ENCODE data around the gene LGR4.

DNA sequence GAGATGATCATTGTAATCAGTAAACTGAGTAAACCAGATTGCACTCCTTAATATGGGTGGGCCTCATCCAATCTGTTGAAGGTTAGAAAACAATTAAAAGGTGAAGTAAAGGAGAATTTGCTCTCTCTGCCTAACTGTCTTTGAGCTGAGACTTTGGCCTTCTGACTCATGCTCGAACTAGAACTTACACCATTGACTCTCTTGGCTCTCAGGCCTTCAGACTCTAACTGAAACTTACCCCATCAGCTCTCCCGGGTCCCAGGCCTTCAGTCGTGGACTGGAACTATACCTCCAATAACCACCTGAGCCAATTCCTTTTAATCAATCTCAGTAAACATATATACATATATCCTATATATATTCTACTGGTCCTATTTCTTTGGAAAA lies 34.0 kb downstream of the LGR4 start:
- TF ChIP-seq SMARCE1 (IDR thresholded peaks at IDR 0.05) (no peak), BRCA1 (IDR thresholded peaks at IDR 0.05) (no peak), BRCA1 (CRISPR knock-in tag; IDR thresholded peaks at IDR 0.05) (no peak), TAF1 (IDR thresholded peaks at IDR 0.05; ENCODE audit: control insufficient read depth, extremely low read depth, insufficient read depth, low read length, severe bottlenecking) (no peak), POLR2A (conservative IDR thresholded peaks at IDR 0.05) (no peak)
- TF ChIP-seq, protein P1, sequence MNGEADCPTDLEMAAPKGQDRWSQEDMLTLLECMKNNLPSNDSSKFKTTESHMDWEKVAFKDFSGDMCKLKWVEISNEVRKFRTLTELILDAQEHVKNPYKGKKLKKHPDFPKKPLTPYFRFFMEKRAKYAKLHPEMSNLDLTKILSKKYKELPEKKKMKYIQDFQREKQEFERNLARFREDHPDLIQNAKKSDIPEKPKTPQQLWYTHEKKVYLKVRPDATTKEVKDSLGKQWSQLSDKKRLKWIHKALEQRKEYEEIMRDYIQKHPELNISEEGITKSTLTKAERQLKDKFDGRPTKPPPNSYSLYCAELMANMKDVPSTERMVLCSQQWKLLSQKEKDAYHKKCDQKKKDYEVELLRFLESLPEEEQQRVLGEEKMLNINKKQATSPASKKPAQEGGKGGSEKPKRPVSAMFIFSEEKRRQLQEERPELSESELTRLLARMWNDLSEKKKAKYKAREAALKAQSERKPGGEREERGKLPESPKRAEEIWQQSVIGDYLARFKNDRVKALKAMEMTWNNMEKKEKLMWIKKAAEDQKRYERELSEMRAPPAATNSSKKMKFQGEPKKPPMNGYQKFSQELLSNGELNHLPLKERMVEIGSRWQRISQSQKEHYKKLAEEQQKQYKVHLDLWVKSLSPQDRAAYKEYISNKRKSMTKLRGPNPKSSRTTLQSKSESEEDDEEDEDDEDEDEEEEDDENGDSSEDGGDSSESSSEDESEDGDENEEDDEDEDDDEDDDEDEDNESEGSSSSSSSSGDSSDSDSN (IDR thresholded peaks at IDR 0.05; ENCODE audit: borderline replicate concordance in 1 of 2, low read depth in 2 of 2, low read length in 2 of 2), result no peak
- TF ChIP-seq, protein P2, sequence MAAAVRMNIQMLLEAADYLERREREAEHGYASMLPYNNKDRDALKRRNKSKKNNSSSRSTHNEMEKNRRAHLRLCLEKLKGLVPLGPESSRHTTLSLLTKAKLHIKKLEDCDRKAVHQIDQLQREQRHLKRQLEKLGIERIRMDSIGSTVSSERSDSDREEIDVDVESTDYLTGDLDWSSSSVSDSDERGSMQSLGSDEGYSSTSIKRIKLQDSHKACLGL (CRISPR knock-in tag; IDR thresholded peaks at IDR 0.05; ENCODE audit: borderline replicate concordance, poor library complexity, severe bottlenecking), result no peak
